Thymus (tissue), 11 donors: ENCODE data around the gene PITPNC1. TPM values are rescaled to one million over a fixed set of nuclear protein-coding genes. Genes with fewer than 3 reads are reported as not detected.

ENCODE experiments used
- DNase-seq, 9 donors: peaks; one replicate each; pipeline ENCODE4 v3.0.0-alpha.2; 2013; ENCODE audit warnings: low spot score in 9 of 9, low read depth in 6 of 9, missing footprints in 1 of 9
- H3K27ac ChIP-seq, 2 donors: one replicate each; pipeline ENCODE4 v1.5.1; 2013; ENCODE audit warnings: control low read depth in 1 of 2, low read depth in 1 of 2, low read length in 1 of 2, mild to moderate bottlenecking in 1 of 2, moderate library complexity in 1 of 2
- H3K27me3 ChIP-seq, 2 donors: one replicate each; pipeline ENCODE4 v1.5.1; 2013; ENCODE audit warnings: low read length in 1 of 2; ENCODE audit not compliant: control insufficient read depth in 2 of 2, insufficient read depth in 1 of 2
- H3K36me3 ChIP-seq, 2 donors: one replicate each; pipeline ENCODE4 v1.5.1; 2013; ENCODE audit warnings: low read length in 1 of 2, mild to moderate bottlenecking in 1 of 2, moderate library complexity in 1 of 2; ENCODE audit not compliant: control insufficient read depth in 2 of 2, insufficient read depth in 2 of 2
- H3K4me1 ChIP-seq, 2 donors: one replicate each; pipeline ENCODE4 v1.5.1; 2013; ENCODE audit warnings: low read length in 2 of 2; ENCODE audit not compliant: control insufficient read depth in 2 of 2, insufficient read depth in 2 of 2
- H3K4me3 ChIP-seq, 2 donors: one replicate each; pipeline ENCODE4 v1.5.1; 2013; ENCODE audit warnings: low read length in 2 of 2, control low read depth in 1 of 2, mild to moderate bottlenecking in 1 of 2
- H3K9me3 ChIP-seq, 2 donors: one replicate each; pipeline ENCODE4 v1.5.1; 2013; ENCODE audit warnings: low read length in 1 of 2, mild to moderate bottlenecking in 1 of 2; ENCODE audit not compliant: control insufficient read depth in 2 of 2, insufficient read depth in 1 of 2
- WGBS: extraction: QIAGEN DNeasy Blood & Tissue Kit; methylation state at CpG from one replicate; pipeline ENCODE4 v1.1.7; 2013; 5-methylcytosine and 5-hydroxymethylcytosine counted together
- polyA plus RNA-seq: library from polyadenylated mRNA; stranded (reverse); fragments of 200-250 nt; gene quantifications from one replicate; pipeline ENCODE4 v1.2.3, GENCODE V29; 2013
- total RNA-seq: library from RNA; stranded (reverse); fragments of 120-200 nt; gene quantifications from one replicate; pipeline ENCODE4 v1.2.4, GENCODE V29; 2013
- donor health status: healthy.

PITPNC1 gene
- total and polyA plus RNA-seq, 2 donors: 26.0 to 27.0 TPM

GRCh38 chr17:67600408-67600807, 223.3 kb downstream of the PITPNC1 start:
- Histone ChIP-seq H3K4me3 (no peak overlapping the region), H3K36me3 (no peaks in the 10 kb centered on the region), H3K27ac (no peak overlapping the region), H3K9me3 (no peaks in the 10 kb centered on the region), H3K27me3 (no peaks in the 10 kb centered on the region), H3K4me1 (no peaks in the 10 kb centered on the region)
- DNase-seq: no peak
- 98% methylated on average over 2 of the region's 2 CpGs for WGBS

GRCh38 chr17:67601897-67602296, 224.8 kb downstream of the PITPNC1 start:
- Histone ChIP-seq H3K9me3 (no peaks in the 10 kb centered on the region), H3K4me1 (no peaks in the 10 kb centered on the region), H3K36me3 (no peaks in the 10 kb centered on the region), H3K4me3 (no peak overlapping the region), H3K27me3 (no peaks in the 10 kb centered on the region), H3K27ac (no peak overlapping the region)
- 96% methylated on average over 4 of the region's 4 CpGs for WGBS
- DNase-seq: no peak

- Histone ChIP-seq H3K27me3 (no peaks in the 10 kb centered on the region), H3K4me3 (no peak overlapping the region), H3K4me1 (no peaks in the 10 kb centered on the region), H3K9me3 (no peaks in the 10 kb centered on the region), H3K36me3 (no peaks in the 10 kb centered on the region), H3K27ac (no peak overlapping the region)
- DNase-seq: no peak
- 85% methylated on average over 4 of the region's 4 CpGs for WGBS
These were observed 225.4 kb downstream of the PITPNC1 start for GRCh38 chr17:67602444-67602843.

- Histone ChIP-seq H3K36me3 (no peaks in the 10 kb centered on the region), H3K9me3 (no peaks in the 10 kb centered on the region), H3K4me3 (no peak overlapping the region), H3K4me1 (no peaks in the 10 kb centered on the region), H3K27ac (no peak overlapping the region), H3K27me3 (no peaks in the 10 kb centered on the region)
- 88% methylated on average over 3 of the region's 3 CpGs for WGBS
- peak in 7 of 9 donors; percentile 6 to 71 (median 23) for DNase-seq
These were observed 225.9 kb downstream of the PITPNC1 start for GRCh38 chr17:67602974-67603373.

GRCh38 chr17:67605256-67605912, 228.3 kb downstream of the PITPNC1 start:
- no peaks in the 10 kb centered on the region for H3K9me3 ChIP-seq
- no peak for DNase-seq
- no peak overlapping the region for H3K4me3 ChIP-seq
- H3K27ac ChIP-seq: no peak overlapping the region
- no peaks in the 10 kb centered on the region for H3K36me3 ChIP-seq
- 96% methylated on average over 17 of the region's 17 CpGs for WGBS
- no peaks in the 10 kb centered on the region for H3K4me1 ChIP-seq
- H3K27me3 ChIP-seq: no peaks in the 10 kb centered on the region

- no peak for DNase-seq
- no peaks in the 10 kb centered on the region for H3K27me3 ChIP-seq
- H3K4me3 ChIP-seq: no peak overlapping the region
- H3K27ac ChIP-seq: no peak overlapping the region
- H3K9me3 ChIP-seq: no peaks in the 10 kb centered on the region
- no peaks in the 10 kb centered on the region for H3K4me1 ChIP-seq
- H3K36me3 ChIP-seq: no peaks in the 10 kb centered on the region
- 81% methylated on average over 10 of the region's 10 CpGs for WGBS
These were observed 229.4 kb downstream of the PITPNC1 start for GRCh38 chr17:67606471-67606870.

GRCh38 chr17:67606896-67607604, 230.0 kb downstream of the PITPNC1 start:
- Histone ChIP-seq H3K4me3 (no peak overlapping the region), H3K9me3 (no peaks in the 10 kb centered on the region)

GRCh38 chr17:67610061-67610460, 233.0 kb downstream of the PITPNC1 start:
- H3K27me3 ChIP-seq: no peaks in the 10 kb centered on the region
- DNase-seq: no peak
- no peak overlapping the region for H3K4me3 ChIP-seq
- WGBS: 97% methylated on average over 8 of the region's 8 CpGs
- no peak overlapping the region for H3K27ac ChIP-seq
- no peaks in the 10 kb centered on the region for H3K4me1 ChIP-seq
- H3K9me3 ChIP-seq: no peaks in the 10 kb centered on the region
- H3K36me3 ChIP-seq: no peaks in the 10 kb centered on the region

More at GRCh38 chr17:67606896-67607604, 230.0 kb downstream of the PITPNC1 start:
- no peak overlapping the region for H3K27ac ChIP-seq
- no peaks in the 10 kb centered on the region for H3K27me3 ChIP-seq
- DNase-seq: no peak
- no peaks in the 10 kb centered on the region for H3K4me1 ChIP-seq
- 91% methylated on average over 10 of the region's 10 CpGs for WGBS
- H3K36me3 ChIP-seq: no peaks in the 10 kb centered on the region

- WGBS: 97% methylated on average over 7 of the region's 7 CpGs
These were observed 236.9 kb downstream of the PITPNC1 start for GRCh38 chr17:67613961-67614360.

More at GRCh38 chr17:67613961-67614360, 236.9 kb downstream of the PITPNC1 start:
- H3K4me1 ChIP-seq: no peaks in the 10 kb centered on the region
- no peak for DNase-seq
- no peaks in the 10 kb centered on the region for H3K9me3 ChIP-seq
- H3K4me3 ChIP-seq: no peak overlapping the region
- no peaks in the 10 kb centered on the region for H3K36me3 ChIP-seq
- no peaks in the 10 kb centered on the region for H3K27me3 ChIP-seq
- no peak overlapping the region for H3K27ac ChIP-seq
